GM06990 (cell line): ENCODE measurements around the gene B3GNT4.

Experiments used
- DNase-seq: peaks from one replicate; pipeline ENCODE4 v3.0.0-alpha.2; 2011; ENCODE audit not compliant: insufficient read length; ENCODE audit errors: extremely low read depth
- H3K27me3 ChIP-seq: replicated peaks from 2 replicates; pipeline ENCODE4 v1.6.0; 2011; ENCODE audit warnings: low read length; ENCODE audit not compliant: control insufficient read depth, insufficient read depth
- H3K36me3 ChIP-seq: 2 replicates; pipeline ENCODE4 v1.5.1; 2011; ENCODE audit warnings: low read length; ENCODE audit not compliant: control insufficient read depth, insufficient read depth
- H3K4me3 ChIP-seq: replicated peaks from 2 replicates; pipeline ENCODE4 v1.5.1; 2011; ENCODE audit warnings: low read depth, mild to moderate bottlenecking, control low read depth, low read length
- CTCF ChIP-seq: IDR thresholded peaks from 2 replicates; pipeline ENCODE4 v1.5.1; 2011; ENCODE audit warnings: low read length, control low read depth, mild to moderate bottlenecking, inconsistent platforms; ENCODE audit not compliant: insufficient read depth, poor library complexity, severe bottlenecking

The B3GNT4 gene

GRCh38 chr12:122161682-122162081 is 41.8 kb upstream of the B3GNT4 start:
- no peak for DNase-seq
- TF ChIP-seq CTCF = no peak
- H3K36me3 ChIP-seq = no peaks in the 10 kb centered on the region

GRCh38 chr12:122162976-122163375 is 40.5 kb upstream of the B3GNT4 start:
- no peak for TF ChIP-seq CTCF
- DNase-seq = no peak
- H3K4me3 ChIP-seq = no peak overlapping the region
- no peaks in the 10 kb centered on the region for H3K36me3 ChIP-seq
- no peaks in the 10 kb centered on the region for H3K27me3 ChIP-seq

More at GRCh38 chr12:122161682-122162081, 41.8 kb upstream of the B3GNT4 start:
- Histone ChIP-seq H3K4me3 (no peak overlapping the region), H3K27me3 (no peaks in the 10 kb centered on the region)

GRCh38 chr12:122166422-122167349 is 36.8 kb upstream of the B3GNT4 start:
- H3K36me3 ChIP-seq = no peaks in the 10 kb centered on the region
- TF ChIP-seq CTCF = no peak

GRCh38 chr12:122167356-122167925 is 36.1 kb upstream of the B3GNT4 start:
- Histone ChIP-seq H3K4me3 (no peak overlapping the region), H3K27me3 (peaks cover 1% of the 10 kb centered on the region; the same call in 1 of the 2 replicates), H3K36me3 (no peaks in the 10 kb centered on the region)
- no peak for DNase-seq
- no peak for TF ChIP-seq CTCF

More at GRCh38 chr12:122166422-122167349, 36.8 kb upstream of the B3GNT4 start:
- peak overlapping the region; percentile 13; the same call in 1 of the 2 replicates for H3K4me3 ChIP-seq
- DNase-seq = peak; percentile 79
- peaks cover under 1% of the 10 kb centered on the region; the same call in 1 of the 2 replicates for H3K27me3 ChIP-seq

GRCh38 chr12:122168492-122168891 is 35.0 kb upstream of the B3GNT4 start:
- TF ChIP-seq CTCF = no peak
- DNase-seq = no peak
- Histone ChIP-seq H3K36me3 (no peaks in the 10 kb centered on the region), H3K4me3 (no peak overlapping the region), H3K27me3 (peaks cover 1% of the 10 kb centered on the region; the same call in 1 of the 2 replicates)
